HEK293 (cell line): ENCODE results near the gene CDH23.

Experiments
- CTCF ChIA-PET: fragments of 350-600 bp; formaldehyde crosslinking; extraction: SDS; loops from one replicate; lab custom pipeline; 2021; ENCODE audit warnings: antibody characterized with exemption; lab: Yijun Ruan, JAX
- POLR2A ChIA-PET: fragments of 300-600 bp; formaldehyde crosslinking; extraction: SDS; loops from one replicate; lab custom pipeline; 2020; ENCODE audit warnings: antibody characterized with exemption, inconsistent platforms; lab: Yijun Ruan, JAX
- H3K27ac ChIP-seq: fragments of 200-500 bp; sonication (Bioruptor generic); 2 replicates; pipeline ENCODE4 v1.5.1; 2014; ENCODE audit warnings: low read depth, low read length, control low read depth, inconsistent platforms; ENCODE audit errors: extremely low read depth
- H3K36me3 ChIP-seq, 2 experiments: fragments of 200-500 bp in 1 of 2; sonication (Bioruptor generic) in 1 of 2; 1 replicate in 1 of 2; 2 replicates in 1 of 2; pipeline ENCODE4 v1.5.1; 2014 to 2017; ENCODE audit warnings: inconsistent platforms in 2 of 2, low read length in 2 of 2; ENCODE audit not compliant: control insufficient read depth in 2 of 2, insufficient read depth in 1 of 2
- H3K4me1 ChIP-seq: fragments of 200-500 bp; sonication (Bioruptor generic); 2 replicates; pipeline ENCODE4 v1.5.1; 2014; ENCODE audit warnings: mild to moderate bottlenecking, low read length, inconsistent platforms; ENCODE audit not compliant: control insufficient read depth, insufficient read depth
- H3K4me3 ChIP-seq: 2 replicates; pipeline ENCODE4 v1.5.1; 2011; ENCODE audit warnings: low read depth, mild to moderate bottlenecking, control low read depth, low read length, moderate library complexity
- H3K9me3 ChIP-seq: fragments of 200-500 bp; sonication (Bioruptor generic); 2 replicates; pipeline ENCODE4 v1.5.1; 2014; ENCODE audit warnings: low read depth, low read length, inconsistent platforms; ENCODE audit not compliant: control insufficient read depth, insufficient read depth
- KLF17 ChIP-seq: fragments of 450-650 bp; formaldehyde crosslinking; IDR thresholded peaks from 2 replicates; pipeline ENCODE4 v1.5.1; 2016; ENCODE audit warnings: missing biosample characterization, missing genetic modification characterization
- ZBTB20 ChIP-seq: fragments of 450-650 bp; formaldehyde crosslinking; IDR thresholded peaks from 2 replicates; pipeline ENCODE4 v1.5.1; 2016; ENCODE audit warnings: missing biosample characterization, missing genetic modification characterization
- ZBTB26 ChIP-seq: fragments of 450-650 bp; formaldehyde crosslinking; optimal IDR thresholded peaks from 2 replicates; pipeline ENCODE3; 2016; ENCODE audit warnings: missing biosample characterization, mild to moderate bottlenecking, missing genetic modification characterization
- ZNF157 ChIP-seq: fragments of 450-650 bp; formaldehyde crosslinking; IDR thresholded peaks from 2 replicates; pipeline ENCODE4 v1.5.1; 2016; ENCODE audit warnings: missing biosample characterization, missing genetic modification characterization
- ZNF26 ChIP-seq: fragments of 450-650 bp; formaldehyde crosslinking; IDR thresholded peaks from 2 replicates; pipeline ENCODE4 v1.5.1; 2016; ENCODE audit warnings: missing biosample characterization, missing genetic modification characterization
- ZNF473 ChIP-seq: fragments of 450-650 bp; formaldehyde crosslinking; IDR thresholded peaks from 2 replicates; pipeline ENCODE4 v1.5.1; 2017; ENCODE audit warnings: missing biosample characterization, missing genetic modification characterization
- ZNF513 ChIP-seq: fragments of 450-650 bp; IDR thresholded peaks from 2 replicates; pipeline ENCODE4 v1.5.1; 2018; ENCODE audit warnings: missing biosample characterization, missing genetic modification characterization
- ZNF560 ChIP-seq: fragments of 450-650 bp; formaldehyde crosslinking; IDR thresholded peaks from 2 replicates; pipeline ENCODE4 v1.5.1; 2017; ENCODE audit warnings: missing biosample characterization, missing genetic modification characterization, borderline replicate concordance
- ZNF561 ChIP-seq: fragments of 450-650 bp; IDR thresholded peaks from 2 replicates; pipeline ENCODE4 v1.5.1; 2018; ENCODE audit warnings: missing biosample characterization, missing genetic modification characterization, borderline replicate concordance
- ZNF660 ChIP-seq: fragments of 450-650 bp; IDR thresholded peaks from 2 replicates; pipeline ENCODE4 v1.5.1; 2018; ENCODE audit warnings: missing biosample characterization, mild to moderate bottlenecking, missing genetic modification characterization
- ZNF768 ChIP-seq: fragments of 450-650 bp; formaldehyde crosslinking; IDR thresholded peaks from 2 replicates; pipeline ENCODE4 v1.5.1; 2018; ENCODE audit warnings: missing biosample characterization, mild to moderate bottlenecking, missing genetic modification characterization
- ZNF785 ChIP-seq: fragments of 450-650 bp; formaldehyde crosslinking; IDR thresholded peaks from 2 replicates; pipeline ENCODE4 v1.5.1; 2016; ENCODE audit warnings: missing biosample characterization, missing genetic modification characterization
- ZSCAN18 ChIP-seq: fragments of 450-650 bp; formaldehyde crosslinking; IDR thresholded peaks from 2 replicates; pipeline ENCODE4 v1.5.1; 2016; ENCODE audit warnings: missing biosample characterization, missing genetic modification characterization
- ZSCAN30 ChIP-seq: fragments of 450-650 bp; IDR thresholded peaks from 2 replicates; pipeline ENCODE4 v1.5.1; 2018; ENCODE audit warnings: missing biosample characterization, mild to moderate bottlenecking, missing genetic modification characterization, moderate library complexity

Gene CDH23

GRCh38 chr10:71396711-71397295 lies at the start of gene CDH23:
TSS of gene CDH23 (plus strand) at chr10:71396920. CDS start at chr10:71439832, 42,912 bp downstream.
- ChIA-PET POLR2A (interaction anchor here (0.6 to 1.5 kb wide), 2 partner anchors 74 to 311 kb away, joined by 3 read pairs; no protein-coding TSS in a partner anchor), CTCF (interaction anchor here (1.0 to 1.2 kb wide), 2 partner anchors 124 to 174 kb away, joined by 3 to 6 read pairs; no protein-coding TSS in a partner anchor)
- H3K4me3 ChIP-seq, result peak within 1 kb of the TSS; percentile 40

More at GRCh38 chr10:71396711-71397295, at the start of gene CDH23:
- no peak for TF ChIP-seq ZNF513
- no peak for TF ChIP-seq ZNF26 (tag by site-specific recombination)
- TF ChIP-seq ZSCAN30 (tag by site-specific recombination), result peak; percentile 29; the same call in 1 of the 2 replicates
- no peak for TF ChIP-seq ZBTB20 (tag by site-specific recombination)
- no peak for TF ChIP-seq ZNF768 (tag by site-specific recombination)
- peak; percentile 95 for TF ChIP-seq ZNF560
- TF ChIP-seq ZBTB26 (tag by site-specific recombination), result peak; percentile 68
- TF ChIP-seq ZNF473, result no peak
- TF ChIP-seq KLF17 (tag by site-specific recombination), result no peak
- no peak for TF ChIP-seq ZNF785 (tag by site-specific recombination)
- TF ChIP-seq ZNF561 (tag by site-specific recombination), result peak; percentile 33; the same call in 1 of the 2 replicates
- no peak for TF ChIP-seq ZSCAN18 (tag by site-specific recombination)
- TF ChIP-seq ZNF157, result no peak
- peak; percentile 62 for TF ChIP-seq ZNF660 (tag by site-specific recombination)
- Histone ChIP-seq H3K9me3 (no peaks in the 10 kb centered on the region), H3K36me3 (no peaks in the 10 kb centered on the region), H3K27ac (peak within 1 kb of the TSS; percentile 21; the same call in 1 of the 2 replicates), H3K4me1 (peaks cover 4% of the 10 kb centered on the region; the same call in 1 of the 2 replicates)
